Ishikawa (cell line): ENCODE results near the gene ACYP1.

ENCODE experiments used
- EP300 ChIP-seq: IDR thresholded peaks from 2 replicates; pipeline ENCODE4 v1.6.1; 2012; ENCODE audit warnings: borderline replicate concordance
- FOXM1 ChIP-seq: IDR thresholded peaks from 2 replicates; pipeline ENCODE4 v1.6.1; 2012; ENCODE audit warnings: low read depth, borderline replicate concordance
- MAX ChIP-seq: IDR thresholded peaks from 2 replicates; pipeline ENCODE4 v1.6.1; 2012
- RAD21 ChIP-seq: IDR thresholded peaks from 2 replicates; pipeline ENCODE4 v1.6.1; 2012; ENCODE audit warnings: low read depth
- TAF1 ChIP-seq: IDR thresholded peaks from 2 replicates; pipeline ENCODE4 v1.6.1; 2012; ENCODE audit warnings: low read depth, mild to moderate bottlenecking
- TCF12 ChIP-seq: IDR thresholded peaks from 2 replicates; pipeline ENCODE4 v1.6.1; 2012; ENCODE audit warnings: low read depth
- TEAD4 ChIP-seq: IDR thresholded peaks from 2 replicates; pipeline ENCODE4 v1.6.1; 2012

- no peak for TF ChIP-seq FOXM1
- no peak for TF ChIP-seq RAD21
- TF ChIP-seq TAF1: no peak
- no peak for TF ChIP-seq TEAD4
- TF ChIP-seq TCF12: no peak
- TF ChIP-seq MAX: no peak
- TF ChIP-seq EP300: no peak
Measured at GRCh38 chr14:75011356-75011994, 52.3 kb downstream of the ACYP1 start.
